K562 (cell line): ENCODE data around the gene TM9SF4. TPM values are rescaled to one million over a fixed set of nuclear protein-coding genes. Genes with fewer than 3 reads are reported as not detected.

Experiments
- CBFA2T3 ChIP-seq: fragments of 450-650 bp; IDR thresholded peaks from 2 replicates; pipeline ENCODE4 v1.6.1; 2017
- CBX8 ChIP-seq: fragments of 200-600 bp; sonication (generic); IDR thresholded peaks from 2 replicates; pipeline ENCODE4 v1.6.1; 2012; ENCODE audit warnings: borderline replicate concordance, mixed run types, low read depth, mild to moderate bottlenecking, moderate library complexity, mixed read lengths, low read length, control low read depth, inconsistent platforms; ENCODE audit not compliant: poor library complexity, severe bottlenecking; ENCODE audit errors: extremely low read depth
- FOXM1 ChIP-seq, 2 experiments: fragments of 450-650 bp in 1 of 2; sonication (generic) in 1 of 2; formaldehyde crosslinking in 1 of 2; IDR thresholded peaks; 2 replicates each; pipeline versions ENCODE4 v1.6.1 to v1.9.0; 2017 to 2022; ENCODE audit warnings: low read depth in 2 of 2, mild to moderate bottlenecking in 2 of 2, missing genetic modification reagents in 1 of 2, moderate library complexity in 1 of 2
- MECOM ChIP-seq: fragments of 250-450 bp; sonication (Bioruptor Pico); IDR thresholded peaks from 2 replicates; pipeline ENCODE4 v1.8.0; 2022; ENCODE audit warnings: inconsistent platforms
- MTA1 ChIP-seq: fragments of 450-650 bp; IDR thresholded peaks from 2 replicates; pipeline ENCODE4 v1.6.1; 2017; ENCODE audit warnings: borderline replicate concordance
- PHF21A ChIP-seq: fragments of 450-650 bp; IDR thresholded peaks from 2 replicates; pipeline ENCODE4 v1.6.1; 2017; ENCODE audit warnings: low read depth, borderline replicate concordance
- PTRF ChIP-seq: fragments of 450-650 bp; IDR thresholded peaks from 2 replicates; pipeline ENCODE4 v1.6.1; 2016; ENCODE audit warnings: mild to moderate bottlenecking, missing genetic modification characterization, missing compliant biosample characterization
- TAL1 ChIP-seq: fragments of 450-650 bp; IDR thresholded peaks from 2 replicates; pipeline ENCODE4 v1.6.1; 2016; ENCODE audit warnings: mild to moderate bottlenecking
- ZBTB40 ChIP-seq, 2 experiments: fragments of 450-650 bp in 1 of 2; sonication (generic) in 1 of 2; formaldehyde crosslinking in 1 of 2; IDR thresholded peaks; 2 replicates each; pipeline versions ENCODE4 v1.7.1 to v1.9.0; 2016 to 2022; ENCODE audit warnings: inconsistent platforms in 1 of 2, mild to moderate bottlenecking in 1 of 2, missing genetic modification reagents in 1 of 2
- ZNF280B ChIP-seq: fragments of 250-450 bp; sonication (Bioruptor Pico); IDR thresholded peaks from 2 replicates; pipeline ENCODE4 v1.5.1; 2021; ENCODE audit warnings: mild to moderate bottlenecking
- ZNF316 ChIP-seq: fragments of 450-650 bp; IDR thresholded peaks from 2 replicates; pipeline ENCODE4 v1.6.1; 2016
- polyA plus RNA-seq, 8 experiments: library from polyadenylated mRNA; depleted of rRNA in 4 of 8; stranded (reverse) in 5 of 8; unstranded in 3 of 8; fragments of >200 nt; fragmentation: Nextera tagmentation in 2 of 8; fragmentation: Illumina TruSeq in 1 of 8; extraction: Ambion mirVana in 2 of 8; extraction: Trizol in 1 of 8; gene quantifications; 2 replicates each; pipeline versions ENCODE4 v1.2.1 to v1.2.3, GENCODE V29; 2011 to 2014; ENCODE audit warnings: inconsistent platforms in 1 of 8, missing spikeins in 1 of 8
- total RNA-seq, 7 experiments: library from RNA; depleted of rRNA in 6 of 7; stranded (reverse); fragments of >200 nt in 6 of 7; fragmentation: Illumina TruSeq in 2 of 7; extraction: Trizol in 2 of 7; gene quantifications; 2 replicates each; pipeline versions ENCODE4 v1.2.1 to v1.2.3, GENCODE V29; 2011 to 2021; ENCODE audit warnings: low replicate concordance in 1 of 7
- TF ChIP-seq, protein P1 (sequence below), 2 experiments: fragments of 450-650 bp in 1 of 2; IDR thresholded peaks; 2 replicates each; pipeline ENCODE4 v1.6.1; 2011 to 2017; ENCODE audit warnings: low read depth in 2 of 2, antibody characterized with exemption in 1 of 2, borderline replicate concordance in 1 of 2, low read length in 1 of 2, mild to moderate bottlenecking in 1 of 2, mixed read lengths in 1 of 2; ENCODE audit not compliant: control insufficient read depth in 1 of 2

The TM9SF4 gene
- total and polyA plus RNA-seq, 9 of the 15 experiments (the other 6 are each of a cell fraction or from before 2014, with no cell fraction given), result 14.5 to 46.3 (median 26.9) TPM

GRCh38 chr20:32206760-32207625 lies 97.5 kb downstream of the TM9SF4 start (continued):
- TF ChIP-seq ZBTB40 (IDR thresholded peaks at IDR 0.05), result 0 out of 2 replicates have a peak, but pooled peaks have one; percentile 16
- no peak for TF ChIP-seq ZBTB40 (CRISPR knock-in tag; IDR thresholded peaks at IDR 0.05)
- 0 out of 2 replicates have a peak, but pooled peaks have one; percentile 26 for TF ChIP-seq FOXM1 (IDR thresholded peaks at IDR 0.05; ENCODE audit: low read depth)
- TF ChIP-seq FOXM1 (CRISPR knock-in tag; IDR thresholded peaks at IDR 0.05; ENCODE audit: low read depth), result no peak
- no peak for TF ChIP-seq CBX8
- no peak for TF ChIP-seq MECOM (CRISPR knock-in tag)
- no peak for TF ChIP-seq ZNF316
- TF ChIP-seq PHF21A, result no peak
- TF ChIP-seq CBFA2T3, result peak; percentile 88
- no peak for TF ChIP-seq ZNF280B (CRISPR knock-in tag)
- TF ChIP-seq, protein P1, sequence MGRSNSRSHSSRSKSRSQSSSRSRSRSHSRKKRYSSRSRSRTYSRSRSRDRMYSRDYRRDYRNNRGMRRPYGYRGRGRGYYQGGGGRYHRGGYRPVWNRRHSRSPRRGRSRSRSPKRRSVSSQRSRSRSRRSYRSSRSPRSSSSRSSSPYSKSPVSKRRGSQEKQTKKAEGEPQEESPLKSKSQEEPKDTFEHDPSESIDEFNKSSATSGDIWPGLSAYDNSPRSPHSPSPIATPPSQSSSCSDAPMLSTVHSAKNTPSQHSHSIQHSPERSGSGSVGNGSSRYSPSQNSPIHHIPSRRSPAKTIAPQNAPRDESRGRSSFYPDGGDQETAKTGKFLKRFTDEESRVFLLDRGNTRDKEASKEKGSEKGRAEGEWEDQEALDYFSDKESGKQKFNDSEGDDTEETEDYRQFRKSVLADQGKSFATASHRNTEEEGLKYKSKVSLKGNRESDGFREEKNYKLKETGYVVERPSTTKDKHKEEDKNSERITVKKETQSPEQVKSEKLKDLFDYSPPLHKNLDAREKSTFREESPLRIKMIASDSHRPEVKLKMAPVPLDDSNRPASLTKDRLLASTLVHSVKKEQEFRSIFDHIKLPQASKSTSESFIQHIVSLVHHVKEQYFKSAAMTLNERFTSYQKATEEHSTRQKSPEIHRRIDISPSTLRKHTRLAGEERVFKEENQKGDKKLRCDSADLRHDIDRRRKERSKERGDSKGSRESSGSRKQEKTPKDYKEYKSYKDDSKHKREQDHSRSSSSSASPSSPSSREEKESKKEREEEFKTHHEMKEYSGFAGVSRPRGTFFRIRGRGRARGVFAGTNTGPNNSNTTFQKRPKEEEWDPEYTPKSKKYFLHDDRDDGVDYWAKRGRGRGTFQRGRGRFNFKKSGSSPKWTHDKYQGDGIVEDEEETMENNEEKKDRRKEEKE (IDR thresholded peaks at IDR 0.05; ENCODE audit: borderline replicate concordance in 1 of 2, control insufficient read depth in 1 of 2, low read depth in 2 of 2, low read length in 1 of 2), result no peak
- no peak for TF ChIP-seq PTRF
- no peak for TF ChIP-seq MTA1
- TF ChIP-seq TAL1, result peak; percentile 79
